Measurements from ENCODE around the gene PIEZO2. TPM values are rescaled to one million over a fixed set of nuclear protein-coding genes. Genes with fewer than 3 reads are reported as not detected.
"Not testable (repeated sequence)": the region's sequence is repeated elsewhere in the genome, so short reads cannot be mapped to it uniquely, and the experiment has no call there.

The PIEZO2 gene
- total RNA-seq, 2 donors from 2014 or later: not detected

DNA sequence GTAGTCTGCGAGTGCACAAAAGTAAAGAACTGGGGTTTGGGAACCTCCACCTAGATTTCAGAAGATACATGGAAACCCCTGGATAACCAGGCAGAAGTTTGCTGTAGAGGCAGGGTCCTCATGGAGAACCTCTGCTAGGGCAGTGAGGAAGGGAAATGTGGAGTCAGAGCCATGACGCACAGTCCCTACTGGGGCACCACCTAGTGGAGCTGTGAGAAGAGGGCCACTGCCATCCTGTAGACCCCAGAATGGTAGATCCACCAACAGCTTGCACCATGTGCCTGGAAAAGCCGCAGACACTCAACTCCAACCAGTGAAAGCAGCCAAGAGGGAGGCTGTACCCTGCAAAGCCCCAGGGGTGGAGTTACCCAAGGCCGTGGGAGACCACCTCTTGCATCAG lies 206.4 kb downstream of the PIEZO2 start:
- Mint-ChIP-seq H3K4me3 (no peak overlapping the region), H3K27ac (no peak overlapping the region), H3K4me1 (ENCODE audit: low read depth) (no peaks in the 10 kb centered on the region), H3K36me3 (ENCODE audit: insufficient read depth in 2 of 2) (peaks cover 5 to 14% of the 10 kb centered on the region in 2 donors), H3K9me3 (peaks cover 11 to 17% of the 10 kb centered on the region in 2 donors), H3K27me3 (ENCODE audit: low read depth) (no peaks in the 10 kb centered on the region)
- DNase-seq: no peak
- ATAC-seq (replicated peaks in 1 of 2): no peak

DNA sequence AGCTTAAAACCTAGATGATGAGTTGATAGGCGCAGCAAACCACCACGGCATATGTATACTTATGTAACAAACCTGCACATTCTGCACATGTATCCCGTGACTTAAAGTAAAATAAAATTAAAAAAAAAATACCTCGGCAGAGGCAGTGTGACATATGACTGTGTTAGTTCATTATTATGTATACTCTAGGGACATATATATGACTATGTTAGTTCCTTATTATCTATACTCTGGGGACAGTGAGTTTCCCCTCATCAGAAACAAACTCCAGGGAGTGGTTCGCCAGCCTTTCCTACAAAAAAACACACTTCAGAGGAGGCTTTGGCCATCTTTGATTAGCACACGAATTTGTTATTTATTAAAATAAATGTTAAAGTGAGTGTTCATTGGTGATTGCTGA lies 209.5 kb downstream of the PIEZO2 start:
- Mint-ChIP-seq H3K4me1 (ENCODE audit: low read depth) (no peaks in the 10 kb centered on the region), H3K27me3 (ENCODE audit: low read depth) (no peaks in the 10 kb centered on the region), H3K4me3 (no peak overlapping the region), H3K36me3 (ENCODE audit: insufficient read depth in 2 of 2) (peaks cover 3 to 5% of the 10 kb centered on the region in 2 donors), H3K27ac (no peak overlapping the region), H3K9me3 (peaks cover 3 to 11% of the 10 kb centered on the region in 2 donors)
- DNase-seq: no peak
- no peak for ATAC-seq (replicated peaks in 1 of 2)

DNA sequence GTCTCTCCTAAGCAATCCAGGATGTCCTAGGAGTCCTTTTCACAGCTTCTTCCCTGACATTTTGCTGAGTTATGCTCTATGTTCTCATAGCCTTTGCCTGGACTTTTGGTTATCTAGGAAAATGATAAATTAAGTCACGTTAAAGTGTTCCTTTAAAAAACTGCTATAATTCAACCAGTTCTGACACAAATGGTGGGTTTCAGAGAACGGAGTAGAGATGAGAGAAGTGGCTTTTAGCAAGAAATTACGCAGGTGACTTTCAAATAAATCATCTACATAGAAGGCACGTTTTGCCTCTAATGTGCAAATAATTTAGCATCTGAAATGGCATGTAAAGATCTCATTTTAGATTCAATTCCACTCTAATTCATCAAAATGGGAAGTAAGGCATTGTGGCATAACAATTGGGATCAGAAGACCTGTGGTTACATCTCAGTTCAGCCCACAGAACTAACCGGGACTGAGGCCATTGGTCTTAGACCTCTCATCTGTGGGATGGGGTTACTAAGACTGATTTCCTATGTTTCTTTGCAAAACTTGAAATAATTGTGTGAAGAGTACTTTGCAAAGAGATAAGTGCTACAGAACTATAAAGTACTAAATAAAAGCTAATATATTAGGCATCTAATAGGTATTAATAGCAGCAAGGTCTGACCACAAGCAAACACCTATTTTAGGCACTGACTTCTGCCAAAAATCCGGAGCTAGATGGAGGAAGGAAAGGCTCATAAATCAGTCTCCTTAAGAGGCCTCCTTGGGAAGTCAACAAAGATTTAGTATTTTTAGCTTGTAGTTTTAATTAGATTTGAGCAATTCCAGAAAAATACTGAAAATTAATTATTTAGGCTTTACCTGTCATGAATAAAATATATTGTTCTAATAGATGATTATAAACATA lies 211.4 kb downstream of the PIEZO2 start:
- Mint-ChIP-seq H3K27me3 (ENCODE audit: low read depth) (no peaks in the 10 kb centered on the region), H3K4me3 (no peak overlapping the region), H3K9me3 (peaks cover 0 to 5% of the 10 kb centered on the region in 2 donors), H3K4me1 (ENCODE audit: low read depth) (no peaks in the 10 kb centered on the region), H3K27ac (no peak overlapping the region), H3K36me3 (ENCODE audit: insufficient read depth in 2 of 2) (no peaks in the 10 kb centered on the region)
- no peak for DNase-seq
- ATAC-seq (replicated peaks in 1 of 2): no peak

DNA sequence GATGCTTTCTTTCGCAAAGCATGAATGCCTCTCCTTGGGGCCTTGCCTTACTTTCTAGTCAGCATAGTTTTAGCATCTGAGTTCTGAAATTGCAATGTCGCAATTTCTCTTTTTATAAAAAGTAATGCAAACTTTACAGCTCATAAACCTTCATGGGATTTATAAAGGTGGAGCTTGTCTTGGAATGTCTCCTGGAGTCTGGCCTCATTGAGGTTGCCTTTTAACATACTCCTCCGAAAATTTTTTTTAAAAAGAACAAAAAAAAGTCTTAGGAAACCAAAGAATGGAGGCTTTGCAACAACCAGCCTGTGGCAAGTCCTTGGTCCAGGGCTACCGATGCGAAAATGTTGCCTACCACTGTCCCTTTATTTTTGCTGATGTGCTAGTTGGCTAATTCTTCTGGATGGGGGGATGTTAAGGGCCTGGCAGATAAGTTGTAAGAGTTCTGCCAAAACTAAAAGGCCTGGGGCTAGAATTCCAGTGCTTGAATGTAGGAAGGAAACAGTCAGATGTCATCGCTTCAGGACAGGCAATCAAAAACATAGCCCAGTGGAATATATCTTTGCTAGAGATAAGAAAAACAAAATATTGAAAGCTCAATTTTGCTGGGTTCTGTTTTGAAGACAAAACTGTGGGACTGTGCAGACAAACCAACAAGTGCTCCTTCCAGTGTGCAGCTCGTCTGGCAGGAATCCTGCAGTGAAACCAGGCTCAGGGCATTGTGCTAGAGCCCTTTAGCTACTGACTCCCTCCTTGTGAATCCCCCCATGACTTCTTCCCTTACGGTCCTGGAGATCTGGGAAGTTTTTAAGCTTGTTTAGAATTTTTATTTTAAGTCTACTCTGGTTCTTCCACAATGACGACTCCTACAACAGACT lies 213.0 kb downstream of the PIEZO2 start:
- Mint-ChIP-seq H3K36me3 (ENCODE audit: insufficient read depth in 2 of 2) (no peaks in the 10 kb centered on the region), H3K9me3 (no peaks in the 10 kb centered on the region), H3K27me3 (ENCODE audit: low read depth) (no peaks in the 10 kb centered on the region), H3K27ac (no peak overlapping the region), H3K4me3 (no peak overlapping the region), H3K4me1 (ENCODE audit: low read depth) (no peaks in the 10 kb centered on the region)
- DNase-seq (no peak), ATAC-seq (replicated peaks in 1 of 2) (no peak)

DNA sequence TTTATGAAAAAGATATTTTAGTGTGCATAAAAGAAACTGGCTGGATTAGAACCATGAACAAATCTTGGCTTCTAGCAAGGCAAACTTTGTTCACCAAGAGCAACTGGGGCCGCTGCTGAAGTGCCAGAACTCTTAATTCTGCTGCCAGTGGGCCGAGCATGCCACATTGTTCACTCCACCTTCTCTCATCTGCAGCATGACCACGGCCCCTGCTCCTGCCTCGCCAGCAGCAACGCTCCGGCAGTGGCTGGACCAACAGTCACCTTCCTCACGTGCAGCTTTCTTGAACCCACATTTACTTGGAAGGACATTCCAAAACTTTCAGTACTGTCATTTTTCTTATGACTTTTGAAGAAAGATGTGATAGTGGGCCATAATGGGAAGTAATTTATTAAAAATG lies 213.8 kb downstream of the PIEZO2 start:
- no peaks in the 10 kb centered on the region for H3K4me1 Mint-ChIP-seq (ENCODE audit: low read depth)
- H3K27ac Mint-ChIP-seq: no peak overlapping the region
- no peak overlapping the region for H3K4me3 Mint-ChIP-seq
- DNase-seq (no peak), ATAC-seq (replicated peaks in 1 of 2) (no peak)
- H3K36me3 Mint-ChIP-seq (ENCODE audit: insufficient read depth in 2 of 2): no peaks in the 10 kb centered on the region
- H3K9me3 Mint-ChIP-seq: no peaks in the 10 kb centered on the region
- no peaks in the 10 kb centered on the region for H3K27me3 Mint-ChIP-seq (ENCODE audit: low read depth)

DNA sequence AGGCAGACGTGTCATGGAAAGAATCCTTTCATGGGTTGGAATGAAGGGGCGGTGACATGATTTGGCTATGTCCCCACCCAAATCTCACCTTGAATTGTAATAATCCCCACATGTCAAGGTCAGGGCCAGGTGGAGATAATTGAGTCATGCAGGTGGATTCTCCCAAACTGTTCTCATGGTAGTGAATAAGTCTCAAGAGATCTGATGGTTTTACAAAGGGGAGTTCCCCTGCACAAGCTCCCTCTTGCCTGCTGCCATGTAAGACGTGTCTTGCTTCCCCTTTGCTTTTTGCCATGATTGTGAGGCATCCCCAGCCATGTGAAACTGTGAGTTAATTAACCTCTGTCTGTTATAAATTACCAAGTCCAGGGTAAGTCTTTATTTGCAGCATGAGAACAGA lies 215.7 kb downstream of the PIEZO2 start:
- not testable (repeated sequence) for H3K4me3 Mint-ChIP-seq; H3K27ac Mint-ChIP-seq; ATAC-seq (replicated peaks in 1 of 2); H3K27me3 Mint-ChIP-seq (ENCODE audit: low read depth); DNase-seq; H3K4me1 Mint-ChIP-seq (ENCODE audit: low read depth); H3K9me3 Mint-ChIP-seq; H3K36me3 Mint-ChIP-seq (ENCODE audit: insufficient read depth in 2 of 2)

DNA sequence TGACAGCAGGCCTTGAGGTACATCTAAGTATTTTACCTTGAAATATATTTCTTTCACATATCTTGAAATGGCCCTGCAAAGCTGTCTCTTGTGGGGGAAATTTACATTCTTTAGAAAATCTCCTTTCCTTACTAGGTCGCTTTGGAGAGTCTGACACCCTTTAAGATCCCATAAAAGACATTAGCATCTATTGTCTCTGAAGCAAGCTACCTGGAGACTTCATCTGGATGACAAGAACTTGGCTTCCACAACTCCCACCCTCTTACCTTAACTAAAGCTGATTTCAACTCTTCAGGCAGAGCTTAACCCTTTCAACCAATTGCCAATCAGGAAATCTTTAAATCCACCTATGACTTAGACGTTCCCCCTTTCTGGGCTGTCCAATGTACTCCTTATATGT lies 219.3 kb downstream of the PIEZO2 start:
- no peaks in the 10 kb centered on the region for H3K27me3 Mint-ChIP-seq (ENCODE audit: low read depth)
- H3K27ac Mint-ChIP-seq: no peak overlapping the region
- DNase-seq (no peak), ATAC-seq (replicated peaks in 1 of 2) (no peak)
- H3K9me3 Mint-ChIP-seq: no peaks in the 10 kb centered on the region
- no peaks in the 10 kb centered on the region for H3K36me3 Mint-ChIP-seq (ENCODE audit: insufficient read depth in 2 of 2)
- H3K4me3 Mint-ChIP-seq: no peak overlapping the region
- no peaks in the 10 kb centered on the region for H3K4me1 Mint-ChIP-seq (ENCODE audit: low read depth)

DNA sequence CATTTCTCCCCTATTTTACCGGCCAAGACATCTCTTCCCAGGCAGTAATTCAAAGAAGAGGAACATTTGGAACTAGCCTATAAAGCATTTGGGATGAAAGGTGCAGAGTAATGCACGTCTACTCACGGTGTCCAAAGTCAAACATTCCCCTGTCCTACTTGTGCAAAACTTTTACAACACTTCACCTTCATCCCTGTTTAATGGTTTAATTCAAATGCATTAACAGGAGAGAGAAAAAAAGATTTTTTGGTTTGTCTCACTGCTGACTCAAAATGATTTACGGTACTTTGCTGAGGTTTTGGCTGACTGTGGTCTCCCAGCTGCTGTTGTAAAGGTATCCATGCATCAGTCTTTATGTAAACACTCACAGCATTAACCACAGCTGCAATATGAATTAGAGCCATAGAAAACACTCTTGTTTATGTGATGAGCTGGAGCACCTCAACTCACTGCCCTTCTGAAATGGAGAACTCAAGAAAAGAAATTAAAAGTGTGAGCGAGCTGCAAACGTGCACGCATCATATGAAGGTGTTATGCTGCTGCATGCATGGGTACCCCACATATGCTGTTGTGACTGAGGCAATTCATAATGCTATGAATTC lies 220.5 kb downstream of the PIEZO2 start:
- Mint-ChIP-seq H3K27ac (no peak overlapping the region), H3K36me3 (ENCODE audit: insufficient read depth in 2 of 2) (no peaks in the 10 kb centered on the region), H3K9me3 (no peaks in the 10 kb centered on the region), H3K27me3 (ENCODE audit: low read depth) (no peaks in the 10 kb centered on the region), H3K4me3 (no peak overlapping the region), H3K4me1 (ENCODE audit: low read depth) (no peaks in the 10 kb centered on the region)
- DNase-seq (no peak), ATAC-seq (replicated peaks in 1 of 2) (no peak)

DNA sequence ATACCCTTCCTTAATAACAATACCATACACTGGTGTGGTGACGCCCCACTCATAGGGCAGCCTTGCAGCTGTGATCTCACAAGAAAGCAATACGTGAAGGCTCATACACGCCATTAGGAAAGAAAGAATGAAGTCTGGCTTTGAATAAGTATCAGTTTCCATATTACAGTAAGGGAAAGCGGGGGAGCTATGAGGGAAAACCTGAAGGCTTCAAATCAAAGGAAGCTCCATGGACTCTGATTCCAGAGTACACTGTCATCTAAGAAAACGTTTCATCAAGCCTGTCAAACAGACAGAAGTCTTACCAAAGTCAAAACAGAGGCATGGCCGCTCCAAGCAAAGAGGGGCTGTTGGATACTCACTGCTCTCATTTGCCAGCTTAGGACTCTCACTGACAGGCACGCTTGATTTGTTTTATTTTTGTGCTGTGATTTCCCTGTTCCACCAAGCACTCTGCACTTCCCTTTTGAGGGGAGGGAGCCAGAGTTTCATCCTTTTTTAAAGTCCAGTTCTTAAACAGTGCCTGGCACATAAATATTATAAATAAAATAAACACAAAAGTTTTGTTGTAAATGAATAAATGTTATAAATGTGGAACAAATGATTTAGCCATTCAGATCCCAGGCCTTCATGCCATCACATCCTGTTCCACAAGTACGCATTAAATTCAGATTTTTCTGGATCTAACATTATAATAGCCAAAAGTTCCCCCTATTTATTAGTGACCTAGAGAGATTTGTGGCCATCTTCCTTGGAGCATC lies 221.2 kb downstream of the PIEZO2 start:
- no peaks in the 10 kb centered on the region for H3K27me3 Mint-ChIP-seq (ENCODE audit: low read depth)
- no peaks in the 10 kb centered on the region for H3K36me3 Mint-ChIP-seq (ENCODE audit: insufficient read depth in 2 of 2)
- DNase-seq (no peak), ATAC-seq (replicated peaks in 1 of 2) (no peak)
- H3K9me3 Mint-ChIP-seq: no peaks in the 10 kb centered on the region
- H3K27ac Mint-ChIP-seq: no peak overlapping the region
- H3K4me1 Mint-ChIP-seq (ENCODE audit: low read depth): no peaks in the 10 kb centered on the region
- H3K4me3 Mint-ChIP-seq: no peak overlapping the region

DNA sequence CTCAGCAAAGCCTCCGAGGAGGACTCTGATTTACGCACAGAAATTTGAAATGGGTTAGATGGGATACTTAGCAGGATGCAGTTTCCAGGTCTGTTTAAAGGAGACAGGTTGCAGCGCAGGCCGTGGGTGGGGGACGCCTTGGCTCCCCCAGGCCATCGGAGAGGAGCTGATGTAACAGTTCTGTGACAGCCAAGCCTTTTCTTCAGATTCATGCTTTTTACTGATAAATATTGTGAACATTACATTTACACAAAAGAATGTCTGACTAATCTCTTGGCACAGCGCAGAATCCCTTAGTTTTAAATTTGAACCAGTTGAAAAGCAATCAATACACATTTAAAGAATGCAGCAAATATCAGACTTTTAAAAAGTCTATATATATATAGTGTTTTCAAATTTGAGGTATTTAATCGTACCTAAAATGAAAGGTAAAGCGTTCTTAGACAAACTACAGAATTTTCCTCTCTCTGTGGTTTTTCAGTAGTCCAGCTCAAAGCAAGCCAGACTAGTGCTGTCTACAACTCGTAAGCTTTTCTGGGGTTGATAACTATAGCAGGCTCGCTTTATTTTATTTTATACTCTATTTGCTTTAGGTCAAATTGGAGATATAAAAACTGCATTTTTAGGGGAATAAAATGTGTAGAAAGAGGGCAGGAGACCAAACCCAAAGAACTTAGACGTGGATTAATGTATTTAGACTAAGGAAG lies 221.9 kb downstream of the PIEZO2 start:
- no peak overlapping the region for H3K4me3 Mint-ChIP-seq
- no peaks in the 10 kb centered on the region for H3K36me3 Mint-ChIP-seq (ENCODE audit: insufficient read depth in 2 of 2)
- no peak overlapping the region for H3K27ac Mint-ChIP-seq
- no peaks in the 10 kb centered on the region for H3K4me1 Mint-ChIP-seq (ENCODE audit: low read depth)
- DNase-seq (no peak), ATAC-seq (replicated peaks in 1 of 2) (no peak)
- H3K27me3 Mint-ChIP-seq (ENCODE audit: low read depth): no peaks in the 10 kb centered on the region
- no peaks in the 10 kb centered on the region for H3K9me3 Mint-ChIP-seq

DNA sequence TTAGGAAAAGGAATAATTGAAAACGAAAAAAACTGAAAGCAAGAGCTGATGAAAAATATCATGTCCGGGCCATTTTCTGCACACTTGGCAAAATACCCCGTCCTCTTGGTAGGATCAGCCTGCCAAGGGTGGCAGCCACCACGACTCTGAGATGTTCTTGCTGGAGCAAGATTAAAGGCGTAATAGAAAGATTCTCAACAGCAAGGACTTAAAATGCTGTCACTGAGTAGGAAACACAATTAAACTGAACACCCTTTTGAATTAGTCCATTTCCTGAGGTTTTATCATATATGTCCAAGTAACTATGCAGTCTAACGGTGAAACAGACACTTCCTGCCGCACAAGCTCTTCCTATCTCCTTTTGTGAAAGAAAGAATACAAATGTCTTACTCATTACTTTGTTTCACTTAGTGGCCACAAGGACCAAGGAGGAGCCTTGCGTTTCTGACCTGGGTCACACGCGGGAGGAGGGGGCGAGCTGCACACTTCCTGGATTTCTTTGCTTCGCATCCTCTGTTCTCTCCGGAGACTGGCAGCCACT lies 222.7 kb downstream of the PIEZO2 start:
- H3K27me3 Mint-ChIP-seq (ENCODE audit: low read depth): no peaks in the 10 kb centered on the region
- no peak overlapping the region for H3K4me3 Mint-ChIP-seq
- ATAC-seq (replicated peaks in 1 of 2) (no peak), DNase-seq (no peak)
- no peak overlapping the region for H3K27ac Mint-ChIP-seq
- H3K36me3 Mint-ChIP-seq (ENCODE audit: insufficient read depth in 2 of 2): no peaks in the 10 kb centered on the region
- no peaks in the 10 kb centered on the region for H3K4me1 Mint-ChIP-seq (ENCODE audit: low read depth)
- no peaks in the 10 kb centered on the region for H3K9me3 Mint-ChIP-seq

DNA sequence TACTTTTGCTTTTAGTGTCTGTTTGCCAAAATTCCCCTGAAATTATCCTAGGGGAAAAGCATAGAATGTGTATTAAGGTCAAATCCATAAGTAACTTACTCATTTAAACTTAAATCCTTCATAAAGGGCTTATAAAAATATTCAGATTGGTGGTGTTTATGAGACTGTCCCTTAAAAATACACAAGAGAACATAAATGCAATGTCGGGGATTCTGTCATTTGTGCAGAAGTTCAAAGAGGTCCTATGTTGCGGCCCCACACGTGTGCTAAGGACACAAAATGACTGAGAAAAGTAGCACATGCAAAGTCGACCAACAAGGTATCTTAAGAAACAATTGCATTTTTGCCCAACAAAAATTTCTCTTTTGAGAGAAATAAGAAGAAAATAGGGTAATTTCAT lies 225.1 kb downstream of the PIEZO2 start:
- H3K36me3 Mint-ChIP-seq (ENCODE audit: insufficient read depth in 2 of 2): no peaks in the 10 kb centered on the region
- H3K4me3 Mint-ChIP-seq: no peak overlapping the region
- no peaks in the 10 kb centered on the region for H3K27me3 Mint-ChIP-seq (ENCODE audit: low read depth)
- ATAC-seq (replicated peaks in 1 of 2) (no peak), DNase-seq (no peak)
- no peak overlapping the region for H3K27ac Mint-ChIP-seq
- no peaks in the 10 kb centered on the region for H3K4me1 Mint-ChIP-seq (ENCODE audit: low read depth)
- H3K9me3 Mint-ChIP-seq: no peaks in the 10 kb centered on the region
